ENCODE results near the gene PGGHG. TPM values are rescaled to one million over a fixed set of nuclear protein-coding genes. Genes with fewer than 3 reads are reported as not detected.
A peak's percentile ranks its signal among the peaks of the same experiment; 100 is the strongest.
"Not testable (repeated sequence)": the region's sequence is repeated elsewhere in the genome, so short reads cannot be mapped to it uniquely, and the experiment has no call there.

The PGGHG gene
- total RNA-seq, 2 experiments from 2014 or later: 214 to 229 TPM

DNA sequence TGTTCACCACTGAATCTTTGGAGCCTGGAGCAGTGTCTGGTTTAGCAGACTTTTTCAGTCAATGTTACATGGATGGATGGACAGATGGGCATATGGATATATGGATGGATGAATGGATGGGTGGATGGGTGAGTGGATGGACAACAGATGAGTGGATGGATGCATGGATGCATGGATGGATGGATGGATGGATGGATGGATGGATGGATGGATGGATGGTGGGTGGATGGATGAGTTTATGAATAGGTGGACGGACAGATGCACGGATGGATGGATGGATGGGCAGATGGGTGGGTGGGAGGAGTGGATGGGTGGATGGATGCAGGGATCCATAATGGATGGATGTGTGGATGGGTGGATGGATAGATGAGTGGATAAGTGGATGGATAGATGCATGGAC lies 33.1 kb upstream of the PGGHG start:
- peaks cover 18% of the 10 kb centered on the region for H3K36me3 Mint-ChIP-seq
- CTCF ChIA-PET: no interaction called here
- DNase-seq: peak; percentile 18
- peaks cover 2% of the 10 kb centered on the region for H3K27me3 Mint-ChIP-seq
- peaks cover 3% of the 10 kb centered on the region for H3K4me1 Mint-ChIP-seq
- H3K27ac Mint-ChIP-seq: no peak overlapping the region
- no peak overlapping the region for H3K4me3 Mint-ChIP-seq
- ATAC-seq: no peak
- no peaks in the 10 kb centered on the region for H3K9me3 Mint-ChIP-seq (ENCODE audit: low read depth)

GRCh38 chr11:256952-257737 lies 31.8 kb upstream of the PGGHG start:
- Mint-ChIP-seq H3K4me3 (no peak overlapping the region), H3K9me3 (ENCODE audit: low read depth) (no peaks in the 10 kb centered on the region), H3K4me1 (peaks cover under 1% of the 10 kb centered on the region), H3K27me3 (peaks cover 2% of the 10 kb centered on the region), H3K36me3 (peaks cover 11% of the 10 kb centered on the region), H3K27ac (no peak overlapping the region)
- ATAC-seq: no peak
- CTCF ChIA-PET: interaction anchor here (6.5 kb wide), 1 partner anchor 7 kb away, joined by 45 read pairs; no protein-coding TSS in a partner anchor
- DNase-seq: no peak

DNA sequence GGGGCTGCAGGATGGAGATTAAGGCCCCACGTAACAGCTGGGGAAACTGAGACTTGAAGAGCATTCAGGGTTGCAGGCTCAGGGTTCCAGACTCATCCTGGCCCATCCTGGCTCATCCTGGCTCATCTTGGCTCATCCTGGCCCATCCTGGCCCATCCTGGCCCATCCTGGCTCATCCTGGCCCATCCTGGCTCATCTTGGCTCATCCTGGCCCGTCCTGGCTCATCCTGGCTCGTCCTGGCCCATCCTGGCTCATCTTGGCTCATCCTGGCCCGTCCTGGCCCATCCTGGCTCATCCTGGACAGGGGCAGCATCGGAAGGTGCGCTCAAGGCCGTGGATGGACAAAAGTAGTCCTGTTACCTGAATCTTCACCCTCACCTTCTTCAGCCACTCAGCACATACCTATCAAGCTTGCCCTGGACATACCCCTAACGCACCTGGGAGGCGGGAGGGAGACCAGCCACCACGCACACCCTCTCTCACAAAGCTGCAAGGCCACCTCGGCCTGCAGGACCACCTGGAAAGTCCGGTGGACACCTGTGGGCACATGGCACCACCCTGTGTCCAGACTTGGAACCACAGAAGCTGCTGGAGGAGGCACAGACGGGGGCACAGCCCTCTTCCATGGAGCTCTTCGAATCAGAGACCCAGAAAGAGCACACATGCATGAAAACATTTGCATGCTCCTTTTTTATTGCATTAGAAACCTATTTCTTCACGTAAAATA lies 31.0 kb upstream of the PGGHG start:
- H3K27me3 Mint-ChIP-seq: peaks cover 2% of the 10 kb centered on the region
- H3K36me3 Mint-ChIP-seq: peaks cover 6% of the 10 kb centered on the region
- H3K27ac Mint-ChIP-seq: no peak overlapping the region
- H3K9me3 Mint-ChIP-seq (ENCODE audit: low read depth): no peaks in the 10 kb centered on the region
- DNase-seq: no peak
- CTCF ChIA-PET: interaction anchor here (1.0 to 6.5 kb wide), 3 partner anchors 8 to 48 kb away, joined by 3 to 45 read pairs (median 3); no protein-coding TSS in a partner anchor
- no peak overlapping the region for H3K4me3 Mint-ChIP-seq
- H3K4me1 Mint-ChIP-seq: peaks cover 2% of the 10 kb centered on the region
- no peak for ATAC-seq

DNA sequence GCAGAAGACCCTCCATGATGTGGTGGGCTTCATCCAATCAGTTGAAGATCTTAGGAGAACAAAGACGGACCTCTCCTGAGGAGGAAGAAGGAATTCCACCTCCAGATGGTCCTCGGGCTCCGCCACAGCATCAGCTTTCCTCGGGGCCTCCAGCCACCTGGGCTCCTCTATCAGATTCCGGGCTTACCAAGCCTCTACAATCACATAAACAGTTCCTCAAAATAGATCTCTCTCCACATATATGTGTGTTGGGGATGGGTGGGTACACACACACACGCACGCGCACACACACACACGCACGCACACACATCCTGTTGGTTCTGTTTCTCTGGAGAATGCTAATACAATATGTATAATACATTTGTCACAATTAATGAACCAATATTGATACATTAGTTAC lies 29.5 kb upstream of the PGGHG start:
- H3K4me3 Mint-ChIP-seq: no peak overlapping the region
- H3K9me3 Mint-ChIP-seq (ENCODE audit: low read depth): no peaks in the 10 kb centered on the region
- DNase-seq (no peak), ATAC-seq (no peak)
- H3K36me3 Mint-ChIP-seq: no peaks in the 10 kb centered on the region
- H3K27ac Mint-ChIP-seq: no peak overlapping the region
- CTCF ChIA-PET: interaction anchor here (1.3 to 6.5 kb wide), 2 partner anchors 9 to 188 kb away, joined by 4 to 45 read pairs; no protein-coding TSS in a partner anchor
- H3K27me3 Mint-ChIP-seq: peaks cover 2% of the 10 kb centered on the region
- peaks cover 2% of the 10 kb centered on the region for H3K4me1 Mint-ChIP-seq

GRCh38 chr11:261624-262023 lies 27.3 kb upstream of the PGGHG start:
- DNase-seq (no peak), ATAC-seq (no peak)
- Mint-ChIP-seq H3K36me3 (no peaks in the 10 kb centered on the region), H3K9me3 (ENCODE audit: low read depth) (no peaks in the 10 kb centered on the region), H3K4me3 (no peak overlapping the region), H3K4me1 (peaks cover 4% of the 10 kb centered on the region), H3K27me3 (peaks cover 2% of the 10 kb centered on the region), H3K27ac (no peak overlapping the region)
- CTCF ChIA-PET: interaction anchor here (1.7 to 6.5 kb wide), 2 partner anchors 11 to 97 kb away, joined by 4 to 45 read pairs; no protein-coding TSS in a partner anchor

- no peak for DNase-seq
- Mint-ChIP-seq H3K4me1 (peaks cover 34% of the 10 kb centered on the region), H3K27me3 (no peaks in the 10 kb centered on the region), H3K27ac (no peak overlapping the region), H3K36me3 (peaks cover 5% of the 10 kb centered on the region), H3K4me3 (peak overlapping the region; percentile 7), H3K9me3 (ENCODE audit: low read depth) (no peaks in the 10 kb centered on the region)
- no peak for ATAC-seq
- CTCF ChIA-PET: interaction anchor here (1.3 to 4.2 kb wide), 8 partner anchors 10 to 60 kb away, joined by 3 to 35 read pairs (median 8); partner anchors contain the start of genes BET1L, IFITM2, NLRP6 and PGGHG
Measured at GRCh38 chr11:266676-267439, 22.1 kb upstream of the PGGHG start.

- ATAC-seq (peak; percentile 48), DNase-seq (peak; percentile 81)
- CTCF ChIA-PET: interaction anchor here (0.8 to 4.2 kb wide), 10 partner anchors 9 to 250 kb away, joined by 3 to 35 read pairs (median 6); partner anchors contain the start of genes BET1L, IFITM2, NLRP6 and PGGHG
- Mint-ChIP-seq H3K4me3 (peak overlapping the region; percentile 86), H3K36me3 (peaks cover 5% of the 10 kb centered on the region), H3K27me3 (peaks cover 1% of the 10 kb centered on the region), H3K27ac (peak overlapping the region; percentile 97), H3K9me3 (ENCODE audit: low read depth) (no peaks in the 10 kb centered on the region), H3K4me1 (peaks cover 32% of the 10 kb centered on the region)
Measured at GRCh38 chr11:267491-267994, 21.4 kb upstream of the PGGHG start.

- ATAC-seq (peak; percentile 54), DNase-seq (peak; percentile 90)
- H3K9me3 Mint-ChIP-seq (ENCODE audit: low read depth); H3K27me3 Mint-ChIP-seq; H3K36me3 Mint-ChIP-seq: not testable (repeated sequence)
- CTCF ChIA-PET: interaction anchor here (1.0 to 4.2 kb wide), 6 partner anchors 12 to 249 kb away, joined by 5 to 35 read pairs (median 10); partner anchors contain the start of genes IFITM2, NLRP6 and PGGHG
- peak overlapping the region; percentile 97 for H3K27ac Mint-ChIP-seq
- H3K4me3 Mint-ChIP-seq: peak overlapping the region; percentile 86
- H3K4me1 Mint-ChIP-seq: peaks cover 32% of the 10 kb centered on the region
Measured at GRCh38 chr11:268716-269145, 20.2 kb upstream of the PGGHG start.

DNA sequence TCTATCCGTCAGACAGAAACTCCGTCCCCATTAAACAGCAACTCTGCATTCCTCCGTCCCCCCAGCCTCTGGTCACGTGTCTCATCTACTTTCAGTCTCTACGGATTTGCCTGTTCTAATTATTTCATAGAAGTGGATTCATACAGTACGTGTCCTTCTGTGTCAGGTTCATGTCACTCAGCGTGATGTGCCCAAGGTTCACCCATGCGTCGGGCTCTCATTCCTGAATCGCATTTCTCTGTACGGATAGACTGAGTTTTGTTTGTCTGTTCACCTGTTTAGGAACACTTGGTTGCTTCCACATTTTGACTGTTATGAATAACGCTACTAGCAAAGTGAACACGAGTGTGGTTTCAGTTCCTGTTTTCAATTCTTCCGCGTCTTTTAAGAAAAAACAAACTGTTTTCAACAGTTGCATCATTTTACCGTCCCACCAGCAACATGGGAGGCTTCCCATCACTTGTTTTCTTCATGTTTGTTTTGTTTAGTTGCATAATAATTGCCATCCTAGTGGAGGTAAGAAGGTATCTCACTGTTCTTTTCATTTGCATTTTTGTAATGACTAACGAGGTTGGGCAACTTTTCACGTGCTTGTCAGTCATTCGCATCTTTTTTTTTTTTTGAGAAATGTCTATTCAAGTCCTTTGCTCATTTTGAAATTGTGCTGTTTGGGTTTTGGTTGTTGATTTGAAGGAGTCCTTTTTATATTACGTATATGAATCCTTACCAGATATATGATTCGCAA lies 19.6 kb upstream of the PGGHG start:
- peaks cover 5% of the 10 kb centered on the region for H3K36me3 Mint-ChIP-seq
- H3K27ac Mint-ChIP-seq: peak overlapping the region; percentile 97
- H3K9me3 Mint-ChIP-seq (ENCODE audit: low read depth): no peaks in the 10 kb centered on the region
- peak; percentile 80 for DNase-seq
- CTCF ChIA-PET: interaction anchor here (1.0 to 4.2 kb wide), 5 partner anchors 11 to 179 kb away, joined by 6 to 35 read pairs (median 10); partner anchors contain the start of genes IFITM2, NLRP6 and PGGHG
- peak; percentile 57 for ATAC-seq
- peaks cover 32% of the 10 kb centered on the region for H3K4me1 Mint-ChIP-seq
- H3K4me3 Mint-ChIP-seq: peak overlapping the region; percentile 86
- peaks cover 11% of the 10 kb centered on the region for H3K27me3 Mint-ChIP-seq

- CTCF ChIA-PET: no interaction called here
- peaks cover 32% of the 10 kb centered on the region for H3K4me1 Mint-ChIP-seq
- no peak overlapping the region for H3K4me3 Mint-ChIP-seq
- DNase-seq: peak; percentile 39
- no peak overlapping the region for H3K27ac Mint-ChIP-seq
- H3K27me3 Mint-ChIP-seq: peaks cover 20% of the 10 kb centered on the region
- peaks cover 5% of the 10 kb centered on the region for H3K36me3 Mint-ChIP-seq
- no peaks in the 10 kb centered on the region for H3K9me3 Mint-ChIP-seq (ENCODE audit: low read depth)
- ATAC-seq: no peak
Measured at GRCh38 chr11:270451-271318, 18.2 kb upstream of the PGGHG start.

DNA sequence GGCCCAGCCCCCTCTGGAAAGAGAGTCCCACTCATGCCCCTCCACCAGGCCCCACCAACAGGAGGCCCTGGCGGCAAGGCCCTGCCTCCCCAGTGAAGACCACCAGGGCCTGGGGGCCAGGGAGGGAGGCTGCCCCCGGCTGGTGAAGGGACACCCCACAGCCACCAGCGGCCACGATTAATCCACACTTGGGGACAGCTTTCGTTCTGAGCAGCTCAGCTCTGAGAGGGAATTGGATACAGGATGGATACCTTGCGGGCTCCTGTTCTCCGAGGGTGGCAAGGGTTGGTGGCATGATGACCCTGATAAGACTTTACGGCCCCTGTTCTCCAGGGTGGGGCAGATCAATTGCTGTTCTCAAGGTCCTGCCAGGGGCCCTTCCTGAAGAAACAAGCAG lies 17.6 kb upstream of the PGGHG start:
- peaks cover 9% of the 10 kb centered on the region for H3K36me3 Mint-ChIP-seq
- CTCF ChIA-PET: no interaction called here
- ATAC-seq (no peak), DNase-seq (no peak)
- H3K27me3 Mint-ChIP-seq: peaks cover 25% of the 10 kb centered on the region
- H3K9me3 Mint-ChIP-seq (ENCODE audit: low read depth): no peaks in the 10 kb centered on the region
- no peak overlapping the region for H3K4me3 Mint-ChIP-seq
- H3K27ac Mint-ChIP-seq: no peak overlapping the region
- peaks cover 32% of the 10 kb centered on the region for H3K4me1 Mint-ChIP-seq
